Body of pancreas (tissue), 4 donors: ENCODE results near the gene ACTN4.

Experiments
- POLR2A ChIP-seq, 3 donors: fragments of 450-650 bp; IDR thresholded peaks; one replicate each; pipeline ENCODE4 v1.6.1; 2016; ENCODE audit warnings: antibody characterized with exemption in 3 of 3, mild to moderate bottlenecking in 2 of 3
- TF ChIP-seq, protein P1 (sequence below), 7 experiments: fragments of 450-650 bp in 4 of 7; fragments of 200-600 bp in 3 of 7; sonication (generic) in 3 of 7; IDR thresholded peaks; one replicate each; pipeline ENCODE4 v1.5.1; 2016 to 2019; ENCODE audit warnings: antibody characterized with exemption in 7 of 7

DNA sequence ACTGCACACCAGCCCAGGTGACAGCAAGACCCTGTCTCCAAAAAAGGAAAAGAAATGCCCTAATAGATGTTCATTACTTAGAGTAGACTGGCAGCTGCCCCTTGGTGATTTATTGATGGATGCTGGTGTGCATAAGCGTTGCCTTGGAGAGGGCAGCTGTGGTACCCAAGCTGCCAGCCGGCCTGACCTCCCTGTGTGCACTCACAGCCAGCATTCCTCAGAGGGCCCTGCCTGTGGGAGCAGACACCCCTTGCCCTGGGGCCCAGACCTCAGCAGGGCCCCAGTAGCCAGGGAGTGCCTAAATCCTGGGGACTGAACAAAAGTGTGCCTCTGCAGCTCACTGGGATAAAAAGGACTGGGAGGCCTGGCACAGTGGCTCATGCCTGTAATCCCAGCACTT is 7.8 kb upstream of the ACTN4 start:
- TF ChIP-seq, protein P1, sequence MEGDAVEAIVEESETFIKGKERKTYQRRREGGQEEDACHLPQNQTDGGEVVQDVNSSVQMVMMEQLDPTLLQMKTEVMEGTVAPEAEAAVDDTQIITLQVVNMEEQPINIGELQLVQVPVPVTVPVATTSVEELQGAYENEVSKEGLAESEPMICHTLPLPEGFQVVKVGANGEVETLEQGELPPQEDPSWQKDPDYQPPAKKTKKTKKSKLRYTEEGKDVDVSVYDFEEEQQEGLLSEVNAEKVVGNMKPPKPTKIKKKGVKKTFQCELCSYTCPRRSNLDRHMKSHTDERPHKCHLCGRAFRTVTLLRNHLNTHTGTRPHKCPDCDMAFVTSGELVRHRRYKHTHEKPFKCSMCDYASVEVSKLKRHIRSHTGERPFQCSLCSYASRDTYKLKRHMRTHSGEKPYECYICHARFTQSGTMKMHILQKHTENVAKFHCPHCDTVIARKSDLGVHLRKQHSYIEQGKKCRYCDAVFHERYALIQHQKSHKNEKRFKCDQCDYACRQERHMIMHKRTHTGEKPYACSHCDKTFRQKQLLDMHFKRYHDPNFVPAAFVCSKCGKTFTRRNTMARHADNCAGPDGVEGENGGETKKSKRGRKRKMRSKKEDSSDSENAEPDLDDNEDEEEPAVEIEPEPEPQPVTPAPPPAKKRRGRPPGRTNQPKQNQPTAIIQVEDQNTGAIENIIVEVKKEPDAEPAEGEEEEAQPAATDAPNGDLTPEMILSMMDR (IDR thresholded peaks at IDR 0.05) = no peak
- no peak for TF ChIP-seq POLR2A (IDR thresholded peaks at IDR 0.05)
